ENCODE measurements around the gene UBA52. TPM values are rescaled to one million over a fixed set of nuclear protein-coding genes. Genes with fewer than 3 reads are reported as not detected.

The UBA52 gene
- total RNA-seq, 4 donors from 2014 or later, result 371 to 644 (median 574) TPM

DNA sequence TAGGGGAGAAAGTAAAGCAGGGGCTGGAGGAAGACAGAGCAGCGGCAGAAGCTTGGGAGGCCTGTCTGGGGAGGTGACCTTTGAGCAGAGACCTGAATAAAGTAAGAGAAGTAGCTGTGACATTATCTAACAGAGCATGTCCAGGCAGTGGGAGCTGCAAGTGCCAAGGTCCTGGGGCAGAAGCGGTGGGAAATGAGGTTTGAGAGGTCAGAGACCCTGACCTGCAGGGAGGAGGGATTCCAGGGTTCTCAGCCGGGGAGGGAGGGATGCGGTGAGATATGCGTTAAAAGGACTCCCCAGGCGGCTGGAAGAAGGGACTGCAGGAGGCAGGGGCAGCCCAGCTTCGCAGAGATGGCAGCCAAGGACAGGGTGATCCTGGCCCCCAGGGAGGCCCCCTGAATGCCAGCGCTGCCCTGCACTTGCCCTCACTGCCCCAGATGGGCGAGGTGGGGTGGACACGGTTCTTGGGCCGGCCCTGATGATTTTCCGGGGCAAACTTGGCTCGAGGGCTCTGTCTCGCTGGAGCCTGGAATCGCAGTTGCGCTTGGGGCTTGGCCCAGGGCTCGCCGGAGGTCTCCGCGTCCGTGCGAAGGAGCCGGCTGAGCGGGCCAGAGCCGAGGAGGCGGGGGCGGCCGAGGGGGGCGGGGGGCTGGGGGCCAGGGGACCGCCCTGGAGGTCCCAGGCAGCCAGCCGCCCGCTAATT, 31.7 kb downstream of the UBA52 start:
- 44 to 70% methylated on average over 3 to 7 of the region's 32 CpGs for WGBS, 2 donors (ENCODE audit: low coverage in 1 of 2)
- ATAC-seq, result no peak
- TF ChIP-seq CTCF (IDR thresholded peaks at IDR 0.05) (peak in 1 of 4 experiments; percentile 30), EP300 (IDR thresholded peaks at IDR 0.05) (no peak)
- Histone ChIP-seq H3K9me3 (no peaks in the 10 kb centered on the region), H3K4me3 (peak overlapping the region in 1 of 2 donors; percentile 25), H3K36me3 (peaks cover 0 to 3% of the 10 kb centered on the region in 2 donors), H3K27ac (peak overlapping the region in 1 of 4 donors; percentile 30), H3K27me3 (peaks cover 90% of the 10 kb centered on the region), H3K4me1 (peaks cover 0 to 43% (median 24%) of the 10 kb centered on the region in 3 donors)

DNA sequence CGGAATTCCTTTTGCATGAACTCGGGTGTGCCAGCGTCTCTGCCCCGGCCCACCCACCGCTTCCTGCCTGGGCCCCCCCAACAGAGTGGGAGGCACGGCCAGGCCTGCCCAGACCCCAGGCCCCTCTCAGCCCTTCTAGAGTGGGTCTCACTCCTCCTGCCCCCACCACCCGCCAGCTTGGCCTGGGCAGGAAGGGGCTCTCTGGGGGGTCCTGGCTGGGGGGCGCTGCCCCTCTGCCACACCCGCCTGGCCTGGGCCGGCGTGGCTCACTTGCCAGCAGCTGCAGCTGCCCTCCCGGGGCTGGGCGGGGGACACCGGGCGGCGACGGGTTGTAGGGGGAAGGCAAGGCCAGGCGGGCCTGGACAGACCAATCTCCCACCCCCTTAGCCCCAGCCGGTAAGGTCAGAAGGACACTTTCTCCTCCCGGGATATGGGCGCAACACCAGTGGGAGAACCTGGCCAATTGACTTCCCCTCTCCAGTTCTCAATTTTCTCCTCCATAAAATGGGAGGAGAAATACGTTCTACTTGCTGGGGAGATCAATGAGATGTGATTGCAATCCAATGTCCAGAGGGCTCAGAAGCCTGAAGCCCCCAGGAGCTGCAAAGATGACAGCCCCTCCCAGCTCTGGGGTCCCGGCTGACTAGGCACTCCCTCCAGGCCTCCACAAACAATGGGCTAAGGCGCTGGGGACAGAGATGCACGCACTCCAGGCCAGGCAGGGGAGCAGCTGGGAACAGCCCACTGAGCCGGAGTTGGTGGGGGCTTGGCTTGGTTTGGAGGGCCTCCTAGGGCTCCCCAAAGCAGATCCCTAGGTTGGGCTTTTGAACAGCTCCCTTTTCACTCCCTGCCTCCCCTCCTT, 32.5 kb downstream of the UBA52 start:
- H3K36me3 ChIP-seq, result no peaks in the 10 kb centered on the region
- peak overlapping the region in 1 of 4 donors; percentile 30 for H3K27ac ChIP-seq
- ATAC-seq, result no peak
- peaks cover 0 to 43% (median 24%) of the 10 kb centered on the region in 3 donors for H3K4me1 ChIP-seq
- no CpG with 5 or more reads among the region's 26 CpGs for WGBS, 2 donors (ENCODE audit: low coverage in 1 of 2)
- H3K4me3 ChIP-seq, result peak overlapping the region in 1 of 2 donors; percentile 25
- H3K9me3 ChIP-seq, result no peaks in the 10 kb centered on the region
- TF ChIP-seq EP300 (IDR thresholded peaks at IDR 0.05) (no peak), CTCF (IDR thresholded peaks at IDR 0.05) (no peak), POLR2A (IDR thresholded peaks at IDR 0.05) (no peak), POLR2AphosphoS5 (IDR thresholded peaks at IDR 0.05) (no peak)
- peaks cover 90% of the 10 kb centered on the region for H3K27me3 ChIP-seq

- ATAC-seq, result no peak
- H3K27me3 ChIP-seq, result peaks cover 90% of the 10 kb centered on the region
- no peak overlapping the region for H3K27ac ChIP-seq
Measured at GRCh38 chr19:18604820-18605159, 33.1 kb downstream of the UBA52 start.

DNA sequence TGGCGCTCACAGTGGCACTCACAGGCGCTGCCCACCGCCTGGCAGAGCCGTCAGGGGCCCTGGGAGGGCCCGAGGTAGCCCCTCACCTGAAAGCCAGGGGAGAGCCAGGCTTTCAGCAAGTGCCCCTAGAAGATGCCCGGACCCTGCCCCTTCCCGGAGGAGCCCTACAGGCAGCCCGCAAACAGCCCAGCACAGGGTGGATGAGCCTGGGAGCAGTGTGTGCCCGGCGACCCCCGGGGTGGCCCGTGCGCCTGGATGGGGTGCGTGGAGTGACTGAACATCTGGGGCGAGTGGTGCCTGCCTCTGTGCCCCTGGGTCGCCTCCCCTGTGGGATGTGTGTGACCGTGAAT, 33.5 kb downstream of the UBA52 start:
- Histone ChIP-seq H3K4me3 (peak overlapping the region in 1 of 2 donors; percentile 50), H3K9me3 (no peaks in the 10 kb centered on the region), H3K36me3 (no peaks in the 10 kb centered on the region), H3K27ac (no peak overlapping the region), H3K27me3 (peaks cover 90% of the 10 kb centered on the region), H3K4me1 (peaks cover 0 to 43% (median 24%) of the 10 kb centered on the region in 3 donors)
- TF ChIP-seq EP300 (IDR thresholded peaks at IDR 0.05) (no peak), POLR2AphosphoS5 (IDR thresholded peaks at IDR 0.05) (no peak), CTCF (IDR thresholded peaks at IDR 0.05) (no peak), POLR2A (IDR thresholded peaks at IDR 0.05) (no peak)
- WGBS, 2 donors (ENCODE audit: low coverage in 1 of 2), result 32 to 40% methylated on average over 1 to 5 of the region's 17 CpGs
- no peak for ATAC-seq

More at GRCh38 chr19:18604820-18605159, 33.1 kb downstream of the UBA52 start:
- WGBS, 2 donors (ENCODE audit: low coverage in 1 of 2), result 40% methylated on average over 9 of the region's 10 CpGs; no CpG with 5 or more reads in 1 of the 2 donors
- Histone ChIP-seq H3K4me3 (peak overlapping the region in 1 of 2 donors; percentile 50), H3K36me3 (no peaks in the 10 kb centered on the region), H3K9me3 (no peaks in the 10 kb centered on the region), H3K4me1 (peaks cover 0 to 43% (median 24%) of the 10 kb centered on the region in 3 donors)
- TF ChIP-seq CTCF (IDR thresholded peaks at IDR 0.05), result no peak
- no peak for TF ChIP-seq POLR2AphosphoS5 (IDR thresholded peaks at IDR 0.05)
- no peak for TF ChIP-seq POLR2A (IDR thresholded peaks at IDR 0.05)
- TF ChIP-seq EP300 (IDR thresholded peaks at IDR 0.05), result no peak

Data from gastroesophageal sphincter (tissue), 4 donors.